ENCODE data around the gene HRAS.

GRCh38 chr11:504053-504993 lies 31.1 kb downstream of the HRAS start:
- TF ChIP-seq, protein P1, sequence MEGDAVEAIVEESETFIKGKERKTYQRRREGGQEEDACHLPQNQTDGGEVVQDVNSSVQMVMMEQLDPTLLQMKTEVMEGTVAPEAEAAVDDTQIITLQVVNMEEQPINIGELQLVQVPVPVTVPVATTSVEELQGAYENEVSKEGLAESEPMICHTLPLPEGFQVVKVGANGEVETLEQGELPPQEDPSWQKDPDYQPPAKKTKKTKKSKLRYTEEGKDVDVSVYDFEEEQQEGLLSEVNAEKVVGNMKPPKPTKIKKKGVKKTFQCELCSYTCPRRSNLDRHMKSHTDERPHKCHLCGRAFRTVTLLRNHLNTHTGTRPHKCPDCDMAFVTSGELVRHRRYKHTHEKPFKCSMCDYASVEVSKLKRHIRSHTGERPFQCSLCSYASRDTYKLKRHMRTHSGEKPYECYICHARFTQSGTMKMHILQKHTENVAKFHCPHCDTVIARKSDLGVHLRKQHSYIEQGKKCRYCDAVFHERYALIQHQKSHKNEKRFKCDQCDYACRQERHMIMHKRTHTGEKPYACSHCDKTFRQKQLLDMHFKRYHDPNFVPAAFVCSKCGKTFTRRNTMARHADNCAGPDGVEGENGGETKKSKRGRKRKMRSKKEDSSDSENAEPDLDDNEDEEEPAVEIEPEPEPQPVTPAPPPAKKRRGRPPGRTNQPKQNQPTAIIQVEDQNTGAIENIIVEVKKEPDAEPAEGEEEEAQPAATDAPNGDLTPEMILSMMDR (IDR thresholded peaks at IDR 0.05 in 4 of 5, conservative IDR thresholded peaks at IDR 0.05 in 1 of 5): no peak
- no peak for TF ChIP-seq POLR2A (IDR thresholded peaks at IDR 0.05)
